ENCODE data around the gene C2orf72. TPM values are rescaled to one million over a fixed set of nuclear protein-coding genes. Genes with fewer than 3 reads are reported as not detected.

Gene C2orf72
- total and polyA plus RNA-seq, 2 of the 13 experiments (the other 11 are each of a cell fraction or from before 2014, with no cell fraction given): 147 to 203 TPM

DNA sequence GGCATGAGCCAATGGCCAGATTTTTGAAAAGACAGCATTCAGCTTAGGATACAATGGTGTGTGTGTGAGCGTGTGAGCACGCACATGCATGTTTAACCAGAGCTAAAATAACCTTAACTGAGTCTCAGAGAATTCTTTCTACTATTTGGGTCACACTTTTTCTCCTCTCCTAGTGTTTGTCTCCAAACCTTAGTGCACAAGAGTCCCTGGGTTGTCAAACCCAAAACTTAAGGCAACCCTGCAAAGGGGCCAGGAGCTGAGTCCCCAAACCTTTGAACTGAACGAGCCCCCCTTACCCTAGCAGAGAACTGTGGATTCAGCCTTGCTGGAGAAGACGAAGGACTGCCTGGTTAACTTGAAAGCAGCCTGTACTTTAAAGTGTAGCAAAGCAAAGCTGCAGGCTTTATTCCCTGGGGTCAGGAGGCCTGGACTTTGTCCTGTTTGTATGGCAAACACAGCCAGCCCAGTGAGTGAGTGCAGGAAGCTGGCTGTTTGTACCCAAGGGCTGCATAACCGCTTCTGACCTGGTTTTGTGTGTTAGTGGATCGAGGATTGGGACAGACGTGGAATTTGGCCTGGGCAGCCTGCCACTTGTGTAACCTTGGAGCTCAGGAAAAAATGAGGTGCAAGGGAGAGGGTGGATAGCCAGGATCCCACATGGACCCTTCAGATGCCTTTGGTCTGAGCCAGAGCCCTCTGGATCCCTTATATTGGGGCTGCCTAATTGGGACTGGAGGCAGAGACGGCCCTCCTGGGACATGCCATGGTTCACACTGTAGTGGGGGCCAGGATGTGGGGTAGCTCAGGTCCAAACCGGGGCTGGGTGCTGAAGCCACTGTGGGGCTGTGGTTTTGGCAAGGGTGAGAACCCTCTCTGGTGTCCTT is 12.9 kb downstream of the C2orf72 start (continued):
- TF ChIP-seq, protein P1, sequence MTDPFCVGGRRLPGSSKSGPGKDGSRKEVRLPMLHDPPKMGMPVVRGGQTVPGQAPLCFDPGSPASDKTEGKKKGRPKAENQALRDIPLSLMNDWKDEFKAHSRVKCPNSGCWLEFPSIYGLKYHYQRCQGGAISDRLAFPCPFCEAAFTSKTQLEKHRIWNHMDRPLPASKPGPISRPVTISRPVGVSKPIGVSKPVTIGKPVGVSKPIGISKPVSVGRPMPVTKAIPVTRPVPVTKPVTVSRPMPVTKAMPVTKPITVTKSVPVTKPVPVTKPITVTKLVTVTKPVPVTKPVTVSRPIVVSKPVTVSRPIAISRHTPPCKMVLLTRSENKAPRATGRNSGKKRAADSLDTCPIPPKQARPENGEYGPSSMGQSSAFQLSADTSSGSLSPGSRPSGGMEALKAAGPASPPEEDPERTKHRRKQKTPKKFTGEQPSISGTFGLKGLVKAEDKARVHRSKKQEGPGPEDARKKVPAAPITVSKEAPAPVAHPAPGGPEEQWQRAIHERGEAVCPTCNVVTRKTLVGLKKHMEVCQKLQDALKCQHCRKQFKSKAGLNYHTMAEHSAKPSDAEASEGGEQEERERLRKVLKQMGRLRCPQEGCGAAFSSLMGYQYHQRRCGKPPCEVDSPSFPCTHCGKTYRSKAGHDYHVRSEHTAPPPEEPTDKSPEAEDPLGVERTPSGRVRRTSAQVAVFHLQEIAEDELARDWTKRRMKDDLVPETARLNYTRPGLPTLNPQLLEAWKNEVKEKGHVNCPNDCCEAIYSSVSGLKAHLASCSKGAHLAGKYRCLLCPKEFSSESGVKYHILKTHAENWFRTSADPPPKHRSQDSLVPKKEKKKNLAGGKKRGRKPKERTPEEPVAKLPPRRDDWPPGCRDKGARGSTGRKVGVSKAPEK (CRISPR knock-in tag; IDR thresholded peaks at IDR 0.05; ENCODE audit: borderline replicate concordance): peak; percentile 97; the same call in 1 of the 2 replicates
- TF ChIP-seq ZNF547 (CRISPR knock-in tag; IDR thresholded peaks at IDR 0.05): peak; percentile 45; the same call in 1 of the 2 replicates
- TF ChIP-seq, protein P2, sequence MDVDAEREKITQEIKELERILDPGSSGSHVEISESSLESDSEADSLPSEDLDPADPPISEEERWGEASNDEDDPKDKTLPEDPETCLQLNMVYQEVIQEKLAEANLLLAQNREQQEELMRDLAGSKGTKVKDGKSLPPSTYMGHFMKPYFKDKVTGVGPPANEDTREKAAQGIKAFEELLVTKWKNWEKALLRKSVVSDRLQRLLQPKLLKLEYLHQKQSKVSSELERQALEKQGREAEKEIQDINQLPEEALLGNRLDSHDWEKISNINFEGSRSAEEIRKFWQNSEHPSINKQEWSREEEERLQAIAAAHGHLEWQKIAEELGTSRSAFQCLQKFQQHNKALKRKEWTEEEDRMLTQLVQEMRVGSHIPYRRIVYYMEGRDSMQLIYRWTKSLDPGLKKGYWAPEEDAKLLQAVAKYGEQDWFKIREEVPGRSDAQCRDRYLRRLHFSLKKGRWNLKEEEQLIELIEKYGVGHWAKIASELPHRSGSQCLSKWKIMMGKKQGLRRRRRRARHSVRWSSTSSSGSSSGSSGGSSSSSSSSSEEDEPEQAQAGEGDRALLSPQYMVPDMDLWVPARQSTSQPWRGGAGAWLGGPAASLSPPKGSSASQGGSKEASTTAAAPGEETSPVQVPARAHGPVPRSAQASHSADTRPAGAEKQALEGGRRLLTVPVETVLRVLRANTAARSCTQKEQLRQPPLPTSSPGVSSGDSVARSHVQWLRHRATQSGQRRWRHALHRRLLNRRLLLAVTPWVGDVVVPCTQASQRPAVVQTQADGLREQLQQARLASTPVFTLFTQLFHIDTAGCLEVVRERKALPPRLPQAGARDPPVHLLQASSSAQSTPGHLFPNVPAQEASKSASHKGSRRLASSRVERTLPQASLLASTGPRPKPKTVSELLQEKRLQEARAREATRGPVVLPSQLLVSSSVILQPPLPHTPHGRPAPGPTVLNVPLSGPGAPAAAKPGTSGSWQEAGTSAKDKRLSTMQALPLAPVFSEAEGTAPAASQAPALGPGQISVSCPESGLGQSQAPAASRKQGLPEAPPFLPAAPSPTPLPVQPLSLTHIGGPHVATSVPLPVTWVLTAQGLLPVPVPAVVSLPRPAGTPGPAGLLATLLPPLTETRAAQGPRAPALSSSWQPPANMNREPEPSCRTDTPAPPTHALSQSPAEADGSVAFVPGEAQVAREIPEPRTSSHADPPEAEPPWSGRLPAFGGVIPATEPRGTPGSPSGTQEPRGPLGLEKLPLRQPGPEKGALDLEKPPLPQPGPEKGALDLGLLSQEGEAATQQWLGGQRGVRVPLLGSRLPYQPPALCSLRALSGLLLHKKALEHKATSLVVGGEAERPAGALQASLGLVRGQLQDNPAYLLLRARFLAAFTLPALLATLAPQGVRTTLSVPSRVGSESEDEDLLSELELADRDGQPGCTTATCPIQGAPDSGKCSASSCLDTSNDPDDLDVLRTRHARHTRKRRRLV (CRISPR knock-in tag; IDR thresholded peaks at IDR 0.05): peak; percentile 86
- peak; percentile 99 for TF ChIP-seq TARDBP (CRISPR knock-in tag; IDR thresholded peaks at IDR 0.05)
- TF ChIP-seq ZFP36L2 (CRISPR knock-in tag; IDR thresholded peaks at IDR 0.05): no peak
- TF ChIP-seq MAFK (conservative IDR thresholded peaks at IDR 0.05 in 1 of 2, IDR thresholded peaks at IDR 0.05 in 1 of 2; ENCODE audit: low read length in 2 of 2): peak; percentile 28 to 45; a peak in 3 of 4 replicates
- TF ChIP-seq ZNF562 (CRISPR knock-in tag; IDR thresholded peaks at IDR 0.05; ENCODE audit: borderline replicate concordance): 0 out of 2 replicates have a peak, but pooled peaks have one; percentile 51
- TF ChIP-seq, protein P3, sequence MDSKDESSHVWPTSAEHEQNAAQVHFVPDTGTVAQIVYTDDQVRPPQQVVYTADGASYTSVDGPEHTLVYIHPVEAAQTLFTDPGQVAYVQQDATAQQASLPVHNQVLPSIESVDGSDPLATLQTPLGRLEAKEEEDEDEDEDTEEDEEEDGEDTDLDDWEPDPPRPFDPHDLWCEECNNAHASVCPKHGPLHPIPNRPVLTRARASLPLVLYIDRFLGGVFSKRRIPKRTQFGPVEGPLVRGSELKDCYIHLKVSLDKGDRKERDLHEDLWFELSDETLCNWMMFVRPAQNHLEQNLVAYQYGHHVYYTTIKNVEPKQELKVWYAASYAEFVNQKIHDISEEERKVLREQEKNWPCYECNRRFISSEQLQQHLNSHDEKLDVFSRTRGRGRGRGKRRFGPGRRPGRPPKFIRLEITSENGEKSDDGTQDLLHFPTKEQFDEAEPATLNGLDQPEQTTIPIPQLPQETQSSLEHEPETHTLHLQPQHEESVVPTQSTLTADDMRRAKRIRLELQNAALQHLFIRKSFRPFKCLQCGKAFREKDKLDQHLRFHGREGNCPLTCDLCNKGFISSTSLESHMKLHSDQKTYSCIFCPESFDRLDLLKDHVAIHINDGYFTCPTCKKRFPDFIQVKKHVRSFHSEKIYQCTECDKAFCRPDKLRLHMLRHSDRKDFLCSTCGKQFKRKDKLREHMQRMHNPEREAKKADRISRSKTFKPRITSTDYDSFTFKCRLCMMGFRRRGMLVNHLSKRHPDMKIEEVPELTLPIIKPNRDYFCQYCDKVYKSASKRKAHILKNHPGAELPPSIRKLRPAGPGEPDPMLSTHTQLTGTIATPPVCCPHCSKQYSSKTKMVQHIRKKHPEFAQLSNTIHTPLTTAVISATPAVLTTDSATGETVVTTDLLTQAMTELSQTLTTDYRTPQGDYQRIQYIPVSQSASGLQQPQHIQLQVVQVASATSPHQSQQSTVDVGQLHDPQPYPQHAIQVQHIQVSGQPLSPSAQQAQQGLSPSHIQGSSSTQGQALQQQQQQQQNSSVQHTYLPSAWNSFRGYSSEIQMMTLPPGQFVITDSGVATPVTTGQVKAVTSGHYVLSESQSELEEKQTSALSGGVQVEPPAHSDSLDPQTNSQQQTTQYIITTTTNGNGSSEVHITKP (CRISPR knock-in tag; IDR thresholded peaks at IDR 0.05; ENCODE audit: low read depth): peak; percentile 94
- no peak for TF ChIP-seq ZNF10 (CRISPR knock-in tag; IDR thresholded peaks at IDR 0.05; ENCODE audit: borderline replicate concordance, low read depth)

Data from HepG2 (cell line).